Measurements from ENCODE around the gene CACNB4.

DNA sequence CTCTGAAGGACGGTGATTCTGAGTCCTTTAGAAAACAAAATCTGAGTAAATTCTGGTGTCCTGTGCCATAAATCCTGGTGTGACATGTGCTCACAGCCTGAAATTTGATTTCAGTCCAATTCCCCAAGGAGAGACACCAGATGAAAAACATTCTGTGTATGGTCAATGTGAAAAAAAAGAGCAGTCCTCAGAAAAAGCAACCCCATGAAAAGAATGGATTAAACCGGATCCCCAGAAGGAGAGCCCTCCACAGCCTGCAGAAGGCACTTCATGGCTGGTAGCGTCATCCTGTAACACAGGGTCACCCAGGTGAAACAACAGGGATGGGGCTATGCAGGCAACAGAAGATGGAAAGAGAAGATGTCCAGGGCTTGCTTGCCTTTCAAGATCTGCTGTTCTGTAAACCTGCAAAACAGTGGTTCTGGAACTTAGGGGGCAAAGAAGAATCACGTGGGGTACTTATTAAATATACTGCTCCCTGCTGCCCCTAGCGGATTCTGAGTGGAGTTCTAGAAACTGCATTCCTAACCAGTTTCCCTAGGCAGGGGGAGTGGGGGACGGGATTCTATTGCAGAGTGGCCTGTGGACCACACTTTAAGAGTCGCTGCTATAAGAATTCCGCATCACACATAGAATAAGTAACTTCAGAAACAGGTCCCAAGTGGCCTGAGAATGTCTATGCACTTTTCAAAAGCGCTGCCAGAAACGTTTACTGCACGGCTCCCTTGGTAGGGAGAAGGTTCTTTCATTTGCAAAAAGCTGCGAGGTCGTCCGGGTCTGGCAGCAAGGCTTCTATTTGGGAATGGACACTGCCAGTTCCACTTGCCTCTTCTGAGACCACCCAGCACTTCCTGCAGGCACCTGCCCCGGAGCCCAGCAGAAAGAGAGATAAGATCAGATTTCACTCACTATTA, 151.7 kb downstream of the CACNB4 start:
- TF ChIP-seq USF2 (IDR thresholded peaks at IDR 0.05), result peak; percentile 65
- TF ChIP-seq, protein P1, sequence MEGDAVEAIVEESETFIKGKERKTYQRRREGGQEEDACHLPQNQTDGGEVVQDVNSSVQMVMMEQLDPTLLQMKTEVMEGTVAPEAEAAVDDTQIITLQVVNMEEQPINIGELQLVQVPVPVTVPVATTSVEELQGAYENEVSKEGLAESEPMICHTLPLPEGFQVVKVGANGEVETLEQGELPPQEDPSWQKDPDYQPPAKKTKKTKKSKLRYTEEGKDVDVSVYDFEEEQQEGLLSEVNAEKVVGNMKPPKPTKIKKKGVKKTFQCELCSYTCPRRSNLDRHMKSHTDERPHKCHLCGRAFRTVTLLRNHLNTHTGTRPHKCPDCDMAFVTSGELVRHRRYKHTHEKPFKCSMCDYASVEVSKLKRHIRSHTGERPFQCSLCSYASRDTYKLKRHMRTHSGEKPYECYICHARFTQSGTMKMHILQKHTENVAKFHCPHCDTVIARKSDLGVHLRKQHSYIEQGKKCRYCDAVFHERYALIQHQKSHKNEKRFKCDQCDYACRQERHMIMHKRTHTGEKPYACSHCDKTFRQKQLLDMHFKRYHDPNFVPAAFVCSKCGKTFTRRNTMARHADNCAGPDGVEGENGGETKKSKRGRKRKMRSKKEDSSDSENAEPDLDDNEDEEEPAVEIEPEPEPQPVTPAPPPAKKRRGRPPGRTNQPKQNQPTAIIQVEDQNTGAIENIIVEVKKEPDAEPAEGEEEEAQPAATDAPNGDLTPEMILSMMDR (IDR thresholded peaks at IDR 0.05), result peak; percentile 53
- TF ChIP-seq RAD21 (conservative IDR thresholded peaks at IDR 0.05 in 1 of 2, IDR thresholded peaks at IDR 0.05 in 1 of 2), result peak; percentile 13 to 41; a peak in 3 of 5 replicates
- TF ChIP-seq, protein P2, sequence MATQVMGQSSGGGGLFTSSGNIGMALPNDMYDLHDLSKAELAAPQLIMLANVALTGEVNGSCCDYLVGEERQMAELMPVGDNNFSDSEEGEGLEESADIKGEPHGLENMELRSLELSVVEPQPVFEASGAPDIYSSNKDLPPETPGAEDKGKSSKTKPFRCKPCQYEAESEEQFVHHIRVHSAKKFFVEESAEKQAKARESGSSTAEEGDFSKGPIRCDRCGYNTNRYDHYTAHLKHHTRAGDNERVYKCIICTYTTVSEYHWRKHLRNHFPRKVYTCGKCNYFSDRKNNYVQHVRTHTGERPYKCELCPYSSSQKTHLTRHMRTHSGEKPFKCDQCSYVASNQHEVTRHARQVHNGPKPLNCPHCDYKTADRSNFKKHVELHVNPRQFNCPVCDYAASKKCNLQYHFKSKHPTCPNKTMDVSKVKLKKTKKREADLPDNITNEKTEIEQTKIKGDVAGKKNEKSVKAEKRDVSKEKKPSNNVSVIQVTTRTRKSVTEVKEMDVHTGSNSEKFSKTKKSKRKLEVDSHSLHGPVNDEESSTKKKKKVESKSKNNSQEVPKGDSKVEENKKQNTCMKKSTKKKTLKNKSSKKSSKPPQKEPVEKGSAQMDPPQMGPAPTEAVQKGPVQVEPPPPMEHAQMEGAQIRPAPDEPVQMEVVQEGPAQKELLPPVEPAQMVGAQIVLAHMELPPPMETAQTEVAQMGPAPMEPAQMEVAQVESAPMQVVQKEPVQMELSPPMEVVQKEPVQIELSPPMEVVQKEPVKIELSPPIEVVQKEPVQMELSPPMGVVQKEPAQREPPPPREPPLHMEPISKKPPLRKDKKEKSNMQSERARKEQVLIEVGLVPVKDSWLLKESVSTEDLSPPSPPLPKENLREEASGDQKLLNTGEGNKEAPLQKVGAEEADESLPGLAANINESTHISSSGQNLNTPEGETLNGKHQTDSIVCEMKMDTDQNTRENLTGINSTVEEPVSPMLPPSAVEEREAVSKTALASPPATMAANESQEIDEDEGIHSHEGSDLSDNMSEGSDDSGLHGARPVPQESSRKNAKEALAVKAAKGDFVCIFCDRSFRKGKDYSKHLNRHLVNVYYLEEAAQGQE (IDR thresholded peaks at IDR 0.05), result no peak
- TF ChIP-seq MAFK (IDR thresholded peaks at IDR 0.05; ENCODE audit: partially characterized antibody), result no peak
- TF ChIP-seq EP300 (IDR thresholded peaks at IDR 0.05), result no peak
- TF ChIP-seq CBX2 (IDR thresholded peaks at IDR 0.05; ENCODE audit: borderline replicate concordance, low read depth), result no peak
- no peak for TF ChIP-seq PHF8 (IDR thresholded peaks at IDR 0.05; ENCODE audit: borderline replicate concordance, low read depth)
